IMR-90 (cell line): Measurements from ENCODE around the gene ASMTL. TPM values are rescaled to one million over a fixed set of nuclear protein-coding genes. Genes with fewer than 3 reads are reported as not detected.

ENCODE experiments used
- ATAC-seq: fragments of 200-7000 bp; cut with Tn5 transposase; 2 replicates; pipeline ENCODE4 v1.9.1; 2020; ENCODE audit warnings: low read depth, mild to moderate bottlenecking, moderate library complexity
- BruUV-seq: library from RNA; stranded (reverse); fragments of 400-500 nt; replicated peaks from 2 replicates; lab custom pipeline; 2021; lab: Mats Ljungman, UMichigan
- CTCF ChIA-PET: fragments of 300-600 bp; formaldehyde crosslinking; extraction: SDS; loops from one replicate; lab custom pipeline; 2021; ENCODE audit warnings: antibody characterized with exemption; lab: Yijun Ruan, JAX
- POLR2A ChIA-PET: fragments of 300-600 bp; sonication (Branson Sonifier 250); formaldehyde crosslinking; loops from one replicate; lab custom pipeline; 2022; ENCODE audit warnings: antibody characterized with exemption; ENCODE audit not compliant: unreplicated experiment; lab: Charles Lee
- DNase-seq: peaks from one replicate; pipeline ENCODE4 v3.0.0; 2013
- H2AFZ ChIP-seq: replicated peaks from 2 replicates; pipeline ENCODE3; 2013; ENCODE audit warnings: low read length, mild to moderate bottlenecking; ENCODE audit not compliant: poor library complexity
- H2AK5ac ChIP-seq: 2 replicates; pipeline ENCODE4 v1.6.1; 2013; ENCODE audit warnings: low read depth, low read length, inconsistent platforms
- H2AK9ac ChIP-seq: replicated peaks from 2 replicates; pipeline ENCODE3; 2013; ENCODE audit warnings: mild to moderate bottlenecking, low read depth, low read length, moderate library complexity; ENCODE audit not compliant: poor library complexity
- H2BK120ac ChIP-seq: 2 replicates; pipeline ENCODE4 v1.6.1; 2013; ENCODE audit warnings: low read depth, low read length, inconsistent platforms
- H2BK15ac ChIP-seq: 3 replicates; pipeline ENCODE4 v1.6.1; 2013; ENCODE audit warnings: low read depth, low read length, inconsistent platforms
- H2BK20ac ChIP-seq: 2 replicates; pipeline ENCODE4 v1.6.1; 2013; ENCODE audit warnings: low read depth, mild to moderate bottlenecking, inconsistent platforms, low read length, moderate library complexity
- H2BK5ac ChIP-seq: 2 replicates; pipeline ENCODE4 v1.6.1; 2013; ENCODE audit warnings: mild to moderate bottlenecking, low read depth, low read length, inconsistent platforms; ENCODE audit not compliant: poor library complexity, severe bottlenecking
- H3K14ac ChIP-seq: replicated peaks from 2 replicates; pipeline ENCODE4 v1.6.1; 2013; ENCODE audit warnings: low read depth, low read length, inconsistent platforms
- H3K18ac ChIP-seq: 2 replicates; pipeline ENCODE4 v1.6.1; 2013; ENCODE audit warnings: low read depth, low read length, control low read depth
- H3K23ac ChIP-seq: 2 replicates; pipeline ENCODE4 v1.6.1; 2013; ENCODE audit warnings: low read depth, low read length, inconsistent platforms
- H3K27ac ChIP-seq: 2 replicates; pipeline ENCODE4 v1.5.1; 2013; ENCODE audit warnings: mild to moderate bottlenecking, control low read depth, low read length; ENCODE audit not compliant: insufficient read depth
- H3K27me3 ChIP-seq: 2 replicates; pipeline ENCODE4 v1.6.1; 2013; ENCODE audit warnings: low read length; ENCODE audit not compliant: control insufficient read depth, insufficient read depth
- H3K36me3 ChIP-seq: 2 replicates; pipeline ENCODE4 v1.6.1; 2013; ENCODE audit warnings: low read length, mixed read lengths; ENCODE audit not compliant: control insufficient read depth, insufficient read depth
- H3K4ac ChIP-seq: 2 replicates; pipeline ENCODE4 v1.6.1; 2013; ENCODE audit warnings: low read depth, low read length, inconsistent platforms
- H3K4me1 ChIP-seq: 2 replicates; pipeline ENCODE4 v1.6.1; 2013; ENCODE audit warnings: low read length, mixed read lengths; ENCODE audit not compliant: control insufficient read depth, insufficient read depth
- H3K4me2 ChIP-seq: 2 replicates; pipeline ENCODE4 v1.6.1; 2013; ENCODE audit warnings: low read depth, mild to moderate bottlenecking, control low read depth, low read length, moderate library complexity
- H3K4me3 ChIP-seq: 2 replicates; pipeline ENCODE4 v1.5.1; 2013; ENCODE audit warnings: low read depth, mild to moderate bottlenecking, control low read depth, low read length, moderate library complexity; ENCODE audit not compliant: insufficient read depth
- H3K56ac ChIP-seq: 2 replicates; pipeline ENCODE4 v1.6.1; 2013; ENCODE audit warnings: low read length, inconsistent platforms; ENCODE audit not compliant: insufficient read depth; ENCODE audit errors: extremely low read depth
- H3K79me1 ChIP-seq, 2 experiments: 2 replicates each; pipeline ENCODE4 v1.6.1; 2013; ENCODE audit warnings: low read length in 2 of 2, inconsistent platforms in 1 of 2, low read depth in 1 of 2
- H3K9ac ChIP-seq: 2 replicates; pipeline ENCODE4 v1.6.1; 2013; ENCODE audit warnings: low read depth, low read length, control low read depth
- H3K9me1 ChIP-seq: 2 replicates; pipeline ENCODE4 v1.6.1; 2013; ENCODE audit warnings: low read length, inconsistent platforms; ENCODE audit not compliant: insufficient read depth
- H3K9me3 ChIP-seq: 2 replicates; pipeline ENCODE4 v1.6.1; 2013; ENCODE audit warnings: low read length; ENCODE audit not compliant: control insufficient read depth, insufficient read depth
- H4K20me1 ChIP-seq: 2 replicates; pipeline ENCODE4 v1.6.1; 2013; ENCODE audit warnings: low read length, inconsistent platforms; ENCODE audit not compliant: insufficient read depth
- H4K5ac ChIP-seq: 2 replicates; pipeline ENCODE4 v1.6.1; 2013; ENCODE audit warnings: mild to moderate bottlenecking, low read depth, low read length, control low read depth
- H4K8ac ChIP-seq, 2 experiments: 2 replicates each; pipeline ENCODE4 v1.6.1; 2013; ENCODE audit warnings: low read depth in 2 of 2, low read length in 2 of 2, control low read depth in 1 of 2, inconsistent platforms in 1 of 2
- H4K91ac ChIP-seq: 2 replicates; pipeline ENCODE4 v1.6.1; 2013; ENCODE audit warnings: low read depth, low read length, inconsistent platforms; ENCODE audit not compliant: insufficient read depth
- BHLHE40 ChIP-seq: fragments of 150-350 bp; IDR thresholded peaks from 2 replicates; pipeline ENCODE4 v1.6.1; 2016; ENCODE audit warnings: mild to moderate bottlenecking, low read depth, low read length
- CEBPB ChIP-seq: IDR thresholded peaks from 2 replicates; pipeline ENCODE4 v1.6.1; 2012; ENCODE audit warnings: low read depth, low read length, improper control_type of control experiment
- CHD1 ChIP-seq: IDR thresholded peaks from 2 replicates; pipeline ENCODE4 v1.6.1; 2012; ENCODE audit warnings: low read depth, low read length, improper control_type of control experiment
- FOS ChIP-seq: fragments of 150-350 bp; IDR thresholded peaks from 2 replicates; pipeline ENCODE4 v1.6.1; 2016; ENCODE audit warnings: low read depth, low read length
- MAFK ChIP-seq: IDR thresholded peaks from 2 replicates; pipeline ENCODE4 v1.6.1; 2012; ENCODE audit warnings: low read depth, low read length, improper control_type of control experiment
- MAZ ChIP-seq: IDR thresholded peaks from 2 replicates; pipeline ENCODE4 v1.6.1; 2012; ENCODE audit warnings: low read depth, mild to moderate bottlenecking, low read length, improper control_type of control experiment, moderate library complexity, borderline replicate concordance
- MXI1 ChIP-seq: IDR thresholded peaks from 2 replicates; pipeline ENCODE4 v1.6.1; 2012; ENCODE audit warnings: low read depth, mild to moderate bottlenecking, low read length, moderate library complexity, borderline replicate concordance
- NFE2L2 ChIP-seq: fragments of 150-350 bp; IDR thresholded peaks from 2 replicates; pipeline ENCODE4 v1.6.1; 2016; ENCODE audit warnings: low read depth, mild to moderate bottlenecking, low read length
- POLR2A ChIP-seq: IDR thresholded peaks from 2 replicates; pipeline ENCODE4 v1.6.1; 2012; ENCODE audit warnings: mild to moderate bottlenecking, low read depth, low read length
- RAD21 ChIP-seq: IDR thresholded peaks from 2 replicates; pipeline ENCODE4 v1.6.1; 2012; ENCODE audit warnings: low read length, improper control_type of control experiment
- RCOR1 ChIP-seq: IDR thresholded peaks from 2 replicates; pipeline ENCODE4 v1.6.1; 2012; ENCODE audit warnings: mild to moderate bottlenecking, low read length, improper control_type of control experiment; ENCODE audit not compliant: insufficient replicate concordance
- RFX5 ChIP-seq: IDR thresholded peaks from 2 replicates; pipeline ENCODE4 v1.8.0; 2012; ENCODE audit warnings: low read depth, mild to moderate bottlenecking, low read length, moderate library complexity
- SMC3 ChIP-seq: fragments of 150-350 bp; IDR thresholded peaks from 2 replicates; pipeline ENCODE4 v1.6.1; 2016; ENCODE audit warnings: low read depth, mild to moderate bottlenecking, antibody characterized with exemption, low read length, moderate library complexity
- WGBS, 2 experiments: methylation state at CpG; one replicate each; pipeline versions ENCODE4 v1.1.5 to v1.1.7; 2013; ENCODE audit warnings: missing lambda C conversion rate in 2 of 2; ENCODE audit not compliant: insufficient read length in 1 of 2; ENCODE audit errors: extremely low coverage in 2 of 2; 5-methylcytosine and 5-hydroxymethylcytosine counted together
- dilution Hi-C: fragments of 300-500 bp; cut with HindIII; formaldehyde crosslinking; loops from one replicate; pipeline ENCODE4 v1.14.3; 2018; ENCODE audit warnings: low sequenced_read_pairs; ENCODE audit not compliant: unreplicated experiment
- in situ Hi-C: fragments of 300-500 bp; cut with MboI; formaldehyde crosslinking; loops from 3 replicates; pipeline ENCODE4 v1.14.3; 2019; ENCODE audit warnings: low sequenced_read_pairs, inconsistent platforms, mixed read lengths
- intact Hi-C: fragments of 100-400 bp; cut with micrococcal nuclease; formaldehyde crosslinking; loops from 2 replicates; pipeline ENCODE4 v1.10.0; 2022
- polyA plus RNA-seq, 3 experiments: library from polyadenylated mRNA; depleted of rRNA; stranded (reverse); fragments of >200 nt; gene quantifications; 2 replicates each; pipeline ENCODE4 v1.2.3, GENCODE V29; 2012; ENCODE audit warnings: low replicate concordance in 1 of 3
- total RNA-seq: library from RNA; depleted of rRNA; stranded (reverse); fragments of >200 nt; gene quantifications from 2 replicates; pipeline ENCODE4 v1.2.3, GENCODE V29; 2012
- TF ChIP-seq, protein P1 (sequence below): fragments of 150-350 bp; IDR thresholded peaks from 2 replicates; pipeline ENCODE4 v1.6.1; 2017; ENCODE audit warnings: mild to moderate bottlenecking, antibody characterized with exemption, low read length, low read depth
- TF ChIP-seq, protein P2 (sequence below): fragments of 150-350 bp; IDR thresholded peaks from 2 replicates; pipeline ENCODE4 v1.6.1; 2016; ENCODE audit warnings: low read depth, mild to moderate bottlenecking, low read length, moderate library complexity, borderline replicate concordance
- TF ChIP-seq, protein P3 (sequence below): conservative IDR thresholded peaks from 2 replicates; pipeline ENCODE4 v1.5.1; 2012; ENCODE audit warnings: mild to moderate bottlenecking, low read depth, low read length, improper control_type of control experiment

ASMTL gene
- total and polyA plus RNA-seq, 2 of the 4 experiments (the other 2 are of a cell fraction), result 13.4 to 33.4 TPM

DNA sequence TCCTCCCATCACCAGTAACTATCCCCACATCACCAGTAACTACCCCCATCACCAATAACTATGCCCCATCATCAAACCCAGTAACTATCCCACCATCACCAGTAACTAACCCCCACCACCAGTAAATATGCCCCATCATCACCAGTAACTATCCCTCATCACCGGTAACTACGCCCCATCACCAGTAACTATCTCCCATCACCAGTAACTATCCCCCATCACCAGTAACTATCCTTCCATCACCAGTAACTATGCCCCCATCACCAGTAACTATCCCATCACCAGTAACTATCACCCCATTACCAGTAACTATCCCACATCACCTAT is 2.9 kb downstream of the ASMTL start:
- Histone ChIP-seq H2BK120ac (no peak overlapping the region), H2AFZ (no peak overlapping the region), H3K79me1 (peaks cover 20 to 42% of the 10 kb centered on the region in 2 experiments), H2AK5ac (no peak overlapping the region), H3K4ac (no peak overlapping the region), H3K14ac (no peak overlapping the region), H2BK20ac (no peak overlapping the region), H3K9me3 (peaks cover 4% of the 10 kb centered on the region; the same call in 1 of the 2 replicates), H4K5ac (no peak overlapping the region), H2AK9ac (no peak overlapping the region), H3K27ac (no peak overlapping the region), H2BK15ac (no peak overlapping the region), H3K4me1 (no peaks in the 10 kb centered on the region; the same call in 1 of the 2 replicates), H4K91ac (no peak overlapping the region), H3K4me2 (no peak overlapping the region), H3K18ac (no peak overlapping the region), H3K4me3 (no peak overlapping the region), H3K56ac (no peak overlapping the region), H2BK5ac (no peak overlapping the region), H4K8ac (no peak overlapping the region), H3K9me1 (no peaks in the 10 kb centered on the region), H3K36me3 (peaks cover 5% of the 10 kb centered on the region), H4K20me1 (no peaks in the 10 kb centered on the region; the same call in 1 of the 2 replicates), H3K27me3 (no peaks in the 10 kb centered on the region), H3K9ac (no peak overlapping the region), H3K23ac (no peak overlapping the region)
- dilution Hi-C loops, result no loop called here
- CTCF ChIA-PET, result no interaction called here
- WGBS, 2 experiments, result 100% methylated on average over 1 of the region's 2 CpGs; no CpG with 5 or more reads in 1 of the 2 experiments
- POLR2A ChIA-PET, result no interaction called here
- no peak for TF ChIP-seq RAD21
- TF ChIP-seq, protein P1, sequence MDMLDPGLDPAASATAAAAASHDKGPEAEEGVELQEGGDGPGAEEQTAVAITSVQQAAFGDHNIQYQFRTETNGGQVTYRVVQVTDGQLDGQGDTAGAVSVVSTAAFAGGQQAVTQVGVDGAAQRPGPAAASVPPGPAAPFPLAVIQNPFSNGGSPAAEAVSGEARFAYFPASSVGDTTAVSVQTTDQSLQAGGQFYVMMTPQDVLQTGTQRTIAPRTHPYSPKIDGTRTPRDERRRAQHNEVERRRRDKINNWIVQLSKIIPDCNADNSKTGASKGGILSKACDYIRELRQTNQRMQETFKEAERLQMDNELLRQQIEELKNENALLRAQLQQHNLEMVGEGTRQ, result no peak
- TF ChIP-seq MAFK, result no peak
- TF ChIP-seq MAZ, result no peak
- TF ChIP-seq CEBPB, result no peak
- TF ChIP-seq POLR2A, result no peak
- no peak for TF ChIP-seq SMC3
- no peak for TF ChIP-seq MXI1
- TF ChIP-seq BHLHE40, result no peak
- no peak for TF ChIP-seq FOS
- TF ChIP-seq, protein P2, sequence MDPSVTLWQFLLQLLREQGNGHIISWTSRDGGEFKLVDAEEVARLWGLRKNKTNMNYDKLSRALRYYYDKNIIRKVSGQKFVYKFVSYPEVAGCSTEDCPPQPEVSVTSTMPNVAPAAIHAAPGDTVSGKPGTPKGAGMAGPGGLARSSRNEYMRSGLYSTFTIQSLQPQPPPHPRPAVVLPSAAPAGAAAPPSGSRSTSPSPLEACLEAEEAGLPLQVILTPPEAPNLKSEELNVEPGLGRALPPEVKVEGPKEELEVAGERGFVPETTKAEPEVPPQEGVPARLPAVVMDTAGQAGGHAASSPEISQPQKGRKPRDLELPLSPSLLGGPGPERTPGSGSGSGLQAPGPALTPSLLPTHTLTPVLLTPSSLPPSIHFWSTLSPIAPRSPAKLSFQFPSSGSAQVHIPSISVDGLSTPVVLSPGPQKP, result no peak
- TF ChIP-seq RFX5, result no peak
- TF ChIP-seq CHD1, result no peak
- no peak for TF ChIP-seq RCOR1
- TF ChIP-seq, protein P3, sequence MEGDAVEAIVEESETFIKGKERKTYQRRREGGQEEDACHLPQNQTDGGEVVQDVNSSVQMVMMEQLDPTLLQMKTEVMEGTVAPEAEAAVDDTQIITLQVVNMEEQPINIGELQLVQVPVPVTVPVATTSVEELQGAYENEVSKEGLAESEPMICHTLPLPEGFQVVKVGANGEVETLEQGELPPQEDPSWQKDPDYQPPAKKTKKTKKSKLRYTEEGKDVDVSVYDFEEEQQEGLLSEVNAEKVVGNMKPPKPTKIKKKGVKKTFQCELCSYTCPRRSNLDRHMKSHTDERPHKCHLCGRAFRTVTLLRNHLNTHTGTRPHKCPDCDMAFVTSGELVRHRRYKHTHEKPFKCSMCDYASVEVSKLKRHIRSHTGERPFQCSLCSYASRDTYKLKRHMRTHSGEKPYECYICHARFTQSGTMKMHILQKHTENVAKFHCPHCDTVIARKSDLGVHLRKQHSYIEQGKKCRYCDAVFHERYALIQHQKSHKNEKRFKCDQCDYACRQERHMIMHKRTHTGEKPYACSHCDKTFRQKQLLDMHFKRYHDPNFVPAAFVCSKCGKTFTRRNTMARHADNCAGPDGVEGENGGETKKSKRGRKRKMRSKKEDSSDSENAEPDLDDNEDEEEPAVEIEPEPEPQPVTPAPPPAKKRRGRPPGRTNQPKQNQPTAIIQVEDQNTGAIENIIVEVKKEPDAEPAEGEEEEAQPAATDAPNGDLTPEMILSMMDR, result no peak
- TF ChIP-seq NFE2L2, result no peak
- BruUV-seq, result no TSS peak
- in situ Hi-C loops, result loop anchor here (10.0 to 25.0 kb wide), 3 partner anchors 138 to 1363 kb away; partner anchors contain the start of gene AKAP17A
- no peak for DNase-seq
- ATAC-seq, result no peak
- intact Hi-C loops, result loop anchor here (5.0 to 10.0 kb wide), 4 partner anchors 55 to 1365 kb away; partner anchors contain the start of gene SLC25A6
